ENCODE measurements around the gene DNAJC13. TPM values are rescaled to one million over a fixed set of nuclear protein-coding genes. Genes with fewer than 3 reads are reported as not detected.

DNAJC13 gene
- total and polyA plus RNA-seq, 2 donors (not counting 1 experiment from before 2014, with no cell fraction given): 9.7 to 51.1 TPM

GRCh38 chr3:132573797-132574211 is 156.5 kb downstream of the DNAJC13 start:
- Histone ChIP-seq H3K4me1 (ENCODE audit: control insufficient read depth in 2 of 2, insufficient read depth in 2 of 2, low read length in 2 of 2) (no peaks in the 10 kb centered on the region), H3K79me2 (ENCODE audit: control insufficient read depth, insufficient read depth, low read length) (no peaks in the 10 kb centered on the region), H4K20me1 (ENCODE audit: control insufficient read depth, insufficient read depth, low read length, poor library complexity, severe bottlenecking) (no peaks in the 10 kb centered on the region), H3K27me3 (replicated peaks in 1 of 4; ENCODE audit: control extremely low read depth in 1 of 4, control insufficient read depth in 3 of 4, insufficient read depth in 4 of 4, low read length in 3 of 4) (no peaks in the 10 kb centered on the region), H3K4me2 (replicated peaks; ENCODE audit: low read depth, low read length, poor library complexity, severe bottlenecking) (no peak overlapping the region), H3K9ac (ENCODE audit: low read length) (no peak overlapping the region), H3K4me3 (ENCODE audit: control extremely low read depth in 1 of 5, extremely low read depth in 1 of 5, insufficient read depth in 1 of 5, low read depth in 2 of 5, low read length in 4 of 5) (no peak overlapping the region), H2AFZ (ENCODE audit: insufficient read depth, low read depth, low read length, poor library complexity, severe bottlenecking) (no peak overlapping the region), H3K27ac (ENCODE audit: low read length in 2 of 2) (no peak overlapping the region), H3K36me3 (replicated peaks in 1 of 2; ENCODE audit: control extremely low read depth in 1 of 2, control insufficient read depth in 1 of 2, extremely low read depth in 1 of 2, insufficient read depth in 2 of 2, low read length in 1 of 2) (peaks cover 4 to 27% of the 10 kb centered on the region in 2 experiments), H3K9me3 (ENCODE audit: control extremely low read depth in 1 of 3, control insufficient read depth in 2 of 3, insufficient read depth in 1 of 3, low read length in 2 of 3) (no peaks in the 10 kb centered on the region)
- Mint-ChIP-seq H3K9me3 (ENCODE audit: insufficient read depth) (no peaks in the 10 kb centered on the region), H3K4me1 (no peaks in the 10 kb centered on the region), H3K27me3 (no peaks in the 10 kb centered on the region), H3K27ac (no peak overlapping the region), H3K4me3 (no peak overlapping the region)
- ATAC-seq (ENCODE audit: low read depth) (no peak), DNase-seq (no peak)
- TF ChIP-seq CTCF (IDR thresholded peaks at IDR 0.05): no peak
- no peak for TF ChIP-seq EZH2 (IDR thresholded peaks at IDR 0.05; ENCODE audit: borderline replicate concordance, insufficient read depth, low read depth, low read length, poor library complexity, severe bottlenecking)
- 83% methylated on average over 1 of the region's 5 CpGs for whole genome bisulfite sequencing (ENCODE audit: insufficient coverage)
- intact Hi-C loops (cut with micrococcal nuclease): no loop called here
- ChIA-PET POLR2A (no interaction called here), CTCF (no interaction called here)

- intact Hi-C loops (cut with micrococcal nuclease): no loop called here
- H3K9me3 ChIP-seq (ENCODE audit: control extremely low read depth in 1 of 3, control insufficient read depth in 2 of 3, insufficient read depth in 1 of 3, low read length in 2 of 3): no peaks in the 10 kb centered on the region
- H3K27ac ChIP-seq (ENCODE audit: low read length in 2 of 2): no peak overlapping the region
- peaks cover 0 to 2% of the 10 kb centered on the region in 2 experiments for H3K36me3 ChIP-seq (replicated peaks in 1 of 2; ENCODE audit: control extremely low read depth in 1 of 2, control insufficient read depth in 1 of 2, extremely low read depth in 1 of 2, insufficient read depth in 2 of 2, low read length in 1 of 2)
- H3K9me3 Mint-ChIP-seq (ENCODE audit: insufficient read depth): peaks cover 3% of the 10 kb centered on the region
- no peak overlapping the region for H3K4me3 ChIP-seq (ENCODE audit: control extremely low read depth in 1 of 5, extremely low read depth in 1 of 5, insufficient read depth in 1 of 5, low read depth in 2 of 5, low read length in 4 of 5)
- H2AFZ ChIP-seq (ENCODE audit: insufficient read depth, low read depth, low read length, poor library complexity, severe bottlenecking): no peak overlapping the region
- H3K27me3 Mint-ChIP-seq: no peaks in the 10 kb centered on the region
- H3K4me3 Mint-ChIP-seq: no peak overlapping the region
- WGBS (ENCODE audit: insufficient coverage): no CpG with 5 or more reads among the region's 1 CpG
- no peaks in the 10 kb centered on the region for H3K79me2 ChIP-seq (ENCODE audit: control insufficient read depth, insufficient read depth, low read length)
- no peak for ATAC-seq (ENCODE audit: low read depth)
- no peak for DNase-seq
- no peaks in the 10 kb centered on the region for H3K27me3 ChIP-seq (replicated peaks in 1 of 4; ENCODE audit: control extremely low read depth in 1 of 4, control insufficient read depth in 3 of 4, insufficient read depth in 4 of 4, low read length in 3 of 4)
- H3K27ac Mint-ChIP-seq: no peak overlapping the region
- ChIA-PET CTCF (no interaction called here), POLR2A (no interaction called here)
- H3K4me1 Mint-ChIP-seq: no peaks in the 10 kb centered on the region
- H4K20me1 ChIP-seq (ENCODE audit: control insufficient read depth, insufficient read depth, low read length, poor library complexity, severe bottlenecking): no peaks in the 10 kb centered on the region
- no peak overlapping the region for H3K4me2 ChIP-seq (replicated peaks; ENCODE audit: low read depth, low read length, poor library complexity, severe bottlenecking)
- H3K9ac ChIP-seq (ENCODE audit: low read length): no peak overlapping the region
- no peak for TF ChIP-seq CTCF (IDR thresholded peaks at IDR 0.05)
- TF ChIP-seq EZH2 (IDR thresholded peaks at IDR 0.05; ENCODE audit: borderline replicate concordance, insufficient read depth, low read depth, low read length, poor library complexity, severe bottlenecking): no peak
- H3K4me1 ChIP-seq (ENCODE audit: control insufficient read depth in 2 of 2, insufficient read depth in 2 of 2, low read length in 2 of 2): no peaks in the 10 kb centered on the region
Measured at GRCh38 chr3:132587401-132587800, 170.1 kb downstream of the DNAJC13 start.

Other genes starting within 250 kb of the DNAJC13 start
- 0.39 and 0.64 TPM in 2 replicates for gene ACP3, start 100.1 kb upstream of the DNAJC13 start, total RNA-seq
- gene ACP3, start 100.1 kb upstream of the DNAJC13 start, polyA plus RNA-seq: 0.19 and 0.36 TPM in 2 replicates
- gene ACKR4, start 179.8 kb downstream of the DNAJC13 start, total RNA-seq: 0.15 TPM in 1 of 2 replicates, not detected in the other
- gene ACKR4, start 179.8 kb downstream of the DNAJC13 start, polyA plus RNA-seq: 0.21 TPM in 1 of 2 replicates, not detected in the other
- 26.9 and 30.2 TPM in 2 replicates for gene ACAD11, start 242.3 kb downstream of the DNAJC13 start, total RNA-seq
- gene ACAD11, start 242.3 kb downstream of the DNAJC13 start, polyA plus RNA-seq: 23.4 and 43.2 TPM in 2 replicates
- gene UBA5, start 242.8 kb downstream of the DNAJC13 start, total RNA-seq: 38.9 and 41.0 TPM in 2 replicates
- gene UBA5, start 242.8 kb downstream of the DNAJC13 start, polyA plus RNA-seq: 17.4 and 22.4 TPM in 2 replicates